HG03565 (cell line): ENCODE results near the gene RIPOR3.

Source experiments
- ATAC-seq: cut with Tn5 transposase; IDR thresholded peaks from one replicate; pipeline ENCODE4 v1.9.1; 2021; ENCODE audit warnings: mild to moderate bottlenecking, moderate library complexity; ENCODE audit not compliant: unreplicated experiment

Gene RIPOR3

DNA sequence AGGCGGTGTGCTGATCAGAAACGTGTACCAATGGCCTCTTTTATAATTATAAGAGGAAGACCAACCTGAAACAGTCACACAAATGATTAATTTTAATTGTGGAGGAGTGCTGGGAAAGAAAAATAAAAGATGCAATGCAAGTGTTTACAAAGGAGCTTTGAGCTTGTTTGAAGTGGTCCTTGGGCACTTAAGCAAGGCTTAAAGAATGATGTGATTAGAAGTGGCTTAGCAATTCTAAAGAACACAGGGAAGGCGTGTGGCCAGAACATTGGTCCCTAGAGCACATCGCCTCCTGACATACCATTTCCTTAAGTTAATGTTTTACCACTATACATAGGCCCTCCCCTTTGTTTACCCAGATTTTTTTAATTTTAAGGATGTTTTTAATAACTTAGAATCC, 155.0 kb downstream of the RIPOR3 start:
- no peak for ATAC-seq
